ENCODE data around the gene FOXL3.

FOXL3 gene

DNA sequence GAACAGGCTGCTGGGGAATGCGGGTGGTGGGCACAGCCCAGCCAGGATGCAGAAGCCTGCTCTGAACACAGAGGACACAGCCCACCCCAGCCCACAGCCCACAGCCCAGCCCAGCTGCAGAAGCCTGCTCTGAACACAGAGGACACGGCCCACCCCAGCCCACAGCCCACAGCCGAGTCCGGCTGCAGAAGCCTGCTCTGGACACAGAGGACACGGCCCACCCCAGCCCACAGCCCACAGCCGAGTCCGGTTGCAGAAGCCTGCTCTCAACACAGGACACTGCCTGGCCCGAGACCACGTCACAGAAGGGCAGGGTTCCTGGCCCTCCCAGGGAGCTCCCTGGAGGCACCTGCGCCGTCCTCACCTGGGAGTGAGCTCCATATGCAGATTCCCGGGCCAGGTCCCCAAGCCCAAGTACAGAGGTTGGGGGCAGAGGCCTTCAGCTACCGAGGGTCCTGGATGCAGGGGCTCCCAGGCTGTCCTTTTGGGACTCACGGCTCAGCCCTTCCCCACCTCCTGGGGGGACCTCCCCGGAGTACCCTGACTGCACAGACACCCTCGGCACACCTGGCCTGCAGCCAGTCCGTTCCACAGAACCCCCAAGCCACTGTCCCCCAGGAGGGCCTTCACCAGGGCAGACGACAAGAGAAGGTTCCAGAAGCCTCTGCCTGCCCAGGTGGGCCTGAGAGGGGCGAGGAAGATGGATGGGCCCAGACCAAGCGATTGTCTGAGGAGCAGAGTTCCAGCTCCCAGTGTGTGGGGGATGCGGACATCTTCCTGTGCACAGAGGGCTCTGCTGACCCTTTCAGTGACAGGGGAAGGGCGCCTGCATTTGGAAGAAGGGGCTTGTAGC lies 23.7 kb upstream of the FOXL3 start:
- no peak for DNase-seq (ENCODE audit: low read depth in 2 of 2, low spot score in 1 of 2)

DNA sequence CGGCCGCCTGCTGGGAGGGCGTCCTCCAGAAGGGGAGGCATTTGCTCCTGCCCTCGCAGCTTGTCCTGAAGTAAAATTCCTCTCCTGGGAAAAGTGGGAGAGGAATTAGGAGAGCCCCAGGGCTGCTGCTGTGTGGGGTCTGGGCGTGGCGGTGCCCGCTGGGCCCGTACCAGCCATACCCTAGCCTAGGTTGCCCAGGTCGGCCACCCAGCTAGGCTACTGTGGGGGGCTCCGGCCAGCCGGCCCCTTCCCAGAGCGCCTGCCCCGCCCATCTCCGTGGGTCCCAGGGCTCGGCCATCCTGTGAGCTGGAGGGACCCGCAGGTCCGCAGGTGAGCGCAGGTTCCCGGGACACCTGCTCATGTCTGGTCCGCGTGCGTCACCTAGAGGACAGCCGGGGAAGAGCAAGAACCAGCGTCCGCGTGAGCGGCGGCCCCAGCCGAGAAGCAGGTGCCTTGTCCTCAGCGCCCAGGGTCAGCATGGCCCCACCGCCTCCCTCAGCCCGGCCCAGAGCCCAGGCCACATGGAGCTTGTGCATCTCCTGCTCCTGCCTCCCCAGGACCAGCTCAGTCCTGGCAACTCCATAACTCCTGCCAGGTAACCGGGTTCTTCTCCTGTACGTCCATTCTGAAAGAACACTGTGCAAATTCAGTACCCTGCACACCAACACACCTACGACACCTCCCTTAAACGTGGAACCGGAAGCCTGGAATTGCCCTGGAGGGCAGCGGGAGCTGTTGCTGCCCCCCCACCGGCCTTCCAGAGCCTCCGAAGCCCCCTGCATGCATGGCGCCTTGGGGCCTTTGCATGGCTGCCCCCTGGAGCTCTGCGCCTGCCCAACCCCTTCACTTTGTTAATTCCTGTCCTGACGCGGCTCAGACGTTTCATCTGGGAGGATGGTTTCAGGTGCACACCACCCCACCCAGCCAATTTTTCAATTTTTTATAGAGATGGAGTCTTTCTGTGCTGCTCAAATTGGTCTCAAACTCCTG lies 22.8 kb upstream of the FOXL3 start:
- no peak for DNase-seq (ENCODE audit: low read depth in 2 of 2, low spot score in 1 of 2)

DNA sequence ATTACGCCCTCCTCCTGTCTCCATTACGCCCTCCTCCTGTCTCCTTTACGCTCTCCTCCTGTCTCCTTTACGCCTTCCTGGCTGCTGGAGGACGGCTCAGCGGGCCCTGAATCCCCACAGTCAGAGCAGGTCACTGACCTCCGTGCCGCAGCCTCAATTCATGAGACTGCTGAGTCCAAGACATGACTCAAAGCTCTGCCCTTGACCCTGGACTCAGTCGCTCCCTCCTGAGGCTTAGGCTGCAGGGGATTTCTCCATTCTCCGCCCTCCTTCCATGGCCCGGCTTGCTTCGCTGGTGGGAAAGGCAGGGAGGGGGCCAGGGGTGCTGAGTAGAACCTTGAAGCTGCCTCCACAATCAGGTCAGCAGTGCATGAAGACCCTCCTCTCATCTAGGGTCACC lies 21.0 kb upstream of the FOXL3 start:
- no peak for DNase-seq (ENCODE audit: low read depth in 2 of 2, low spot score in 1 of 2)

DNA sequence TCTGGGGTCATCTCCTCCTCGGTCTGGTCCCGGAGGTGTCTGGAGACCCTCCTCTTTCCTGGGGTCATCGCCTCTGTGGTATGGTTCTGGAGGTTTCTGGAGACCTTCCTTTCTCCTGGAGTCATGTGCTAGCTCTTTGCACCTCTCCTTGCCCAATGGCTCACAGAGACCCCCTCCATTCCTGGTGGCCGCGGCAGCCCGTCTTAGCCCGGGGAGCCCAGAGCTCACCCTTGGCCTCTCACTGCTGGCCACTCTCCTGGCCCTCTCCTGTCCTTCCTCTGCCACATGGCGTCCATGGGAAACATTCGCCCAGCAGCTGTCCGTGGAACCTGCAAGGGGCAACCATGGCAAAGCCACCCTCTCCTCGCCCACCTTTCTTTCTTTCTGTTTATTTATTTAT lies 20.2 kb upstream of the FOXL3 start:
- DNase-seq (ENCODE audit: low read depth in 2 of 2, low spot score in 1 of 2): no peak

DNA sequence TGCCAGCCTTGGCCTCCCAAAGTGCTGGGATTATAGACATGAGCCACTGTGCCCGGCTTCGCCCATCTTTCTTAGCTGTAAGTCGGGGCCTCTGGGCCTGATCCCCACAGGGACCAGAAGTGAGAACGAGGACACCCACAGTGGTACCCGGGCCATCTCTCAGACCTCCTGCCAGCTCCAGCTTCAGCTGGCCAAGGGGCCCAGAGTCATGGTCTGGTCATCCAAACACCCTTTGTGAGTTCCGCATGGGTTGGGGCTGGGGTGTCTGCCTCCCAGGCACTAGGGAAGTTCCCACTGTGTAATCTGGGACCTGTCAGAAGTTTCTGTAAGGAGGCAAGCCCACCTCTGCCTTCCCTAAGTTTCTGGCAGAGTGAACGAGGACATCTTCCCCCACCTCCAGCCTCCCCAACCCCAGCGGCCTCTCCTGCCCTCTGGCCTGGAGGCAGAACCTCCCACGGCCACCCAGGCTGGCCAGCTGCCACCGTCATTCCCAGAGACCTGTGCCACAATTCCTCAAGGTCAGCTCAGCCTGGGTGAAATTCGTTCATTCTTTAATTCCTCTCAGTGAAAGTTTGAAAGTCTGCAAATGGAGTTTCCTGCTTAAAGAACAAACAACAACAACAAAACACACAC lies 19.5 kb upstream of the FOXL3 start:
- DNase-seq (ENCODE audit: low read depth in 2 of 2, low spot score in 1 of 2): no peak

DNA sequence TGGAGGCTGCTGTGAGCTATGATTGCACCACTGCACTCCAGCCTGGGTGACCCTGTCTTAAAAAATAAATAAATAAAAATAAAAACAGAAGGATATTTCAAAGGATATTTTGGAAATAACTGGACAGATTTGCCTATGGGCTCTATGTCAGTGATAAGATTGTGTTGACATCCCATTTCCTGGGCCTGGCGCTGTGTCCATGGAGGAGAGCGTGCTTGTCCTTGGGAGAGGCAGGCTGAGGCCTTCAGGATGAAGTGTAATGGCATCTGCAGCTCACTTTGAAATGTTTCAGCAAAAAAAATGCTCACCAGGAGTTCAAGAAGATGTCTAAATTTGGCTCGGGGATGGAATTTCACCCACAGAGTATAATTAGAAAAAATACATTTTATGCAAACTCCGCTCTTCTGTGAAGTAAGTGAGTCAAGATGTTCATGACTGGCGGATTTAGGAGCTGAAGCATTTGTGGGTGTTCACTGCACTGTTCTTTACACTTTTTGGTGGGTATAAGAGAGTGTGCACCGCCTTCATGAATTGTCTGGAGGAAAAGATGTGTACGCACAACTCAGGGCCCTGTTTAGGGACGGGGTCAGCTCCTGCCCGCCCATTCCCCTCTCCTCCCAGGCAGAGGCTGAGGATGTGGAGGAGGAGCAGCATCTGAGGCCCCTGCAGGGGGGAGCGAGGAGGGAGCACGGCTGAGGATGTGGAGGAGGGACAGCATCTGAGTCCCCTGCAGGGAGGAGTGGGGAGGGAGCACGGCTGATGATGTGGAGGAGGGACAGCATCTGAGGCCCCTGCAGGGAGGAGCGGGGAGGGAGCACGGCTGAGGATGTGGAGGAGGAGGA lies 18.5 kb upstream of the FOXL3 start:
- DNase-seq (ENCODE audit: low read depth in 2 of 2, low spot score in 1 of 2): no peak

DNA sequence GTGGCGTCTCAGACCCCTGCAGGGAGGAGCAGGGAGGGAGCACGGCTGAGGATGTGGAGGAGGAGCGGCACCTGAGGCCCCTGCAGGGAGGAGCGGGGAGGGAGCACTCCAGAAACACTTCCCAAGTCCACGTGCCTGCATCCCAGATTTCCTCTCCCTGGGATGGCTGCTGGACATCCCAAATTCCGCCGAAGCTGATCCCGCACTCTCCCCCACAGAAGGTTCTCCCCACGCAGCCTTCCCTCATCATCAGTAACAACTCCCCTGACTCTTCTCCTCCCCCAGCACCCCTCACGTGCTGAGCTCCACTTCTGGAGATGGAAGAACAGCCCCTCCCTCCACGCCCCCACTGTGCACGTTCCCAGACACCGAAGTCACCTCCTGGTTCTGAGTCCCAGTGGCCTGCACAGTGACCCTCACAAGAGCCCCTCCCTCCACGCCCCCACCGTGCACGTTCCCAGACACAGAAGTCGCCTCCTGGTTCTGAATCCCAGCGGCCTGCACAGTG lies 17.8 kb upstream of the FOXL3 start:
- DNase-seq (ENCODE audit: low read depth in 2 of 2, low spot score in 1 of 2): no peak

DNA sequence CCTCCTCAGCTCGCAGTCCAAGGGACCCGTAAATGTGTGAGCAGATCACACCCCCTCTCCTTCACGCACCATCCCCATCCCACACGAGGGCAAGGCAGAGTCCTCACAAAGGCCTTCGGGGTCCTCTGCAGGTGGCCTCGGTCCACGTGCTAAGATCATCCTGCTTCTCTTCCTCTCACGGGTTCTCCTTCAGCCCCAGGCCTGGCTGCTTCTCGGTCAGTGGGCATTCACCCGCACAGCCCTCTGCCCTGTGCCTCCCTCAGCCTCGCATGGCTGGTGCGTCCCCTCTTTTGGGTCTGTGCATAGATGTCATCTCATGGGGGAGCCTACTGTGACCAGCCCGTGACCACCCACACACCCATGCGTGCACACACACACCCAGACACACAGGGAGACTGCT lies 17.3 kb upstream of the FOXL3 start:
- no peak for DNase-seq (ENCODE audit: low read depth in 2 of 2, low spot score in 1 of 2)

DNA sequence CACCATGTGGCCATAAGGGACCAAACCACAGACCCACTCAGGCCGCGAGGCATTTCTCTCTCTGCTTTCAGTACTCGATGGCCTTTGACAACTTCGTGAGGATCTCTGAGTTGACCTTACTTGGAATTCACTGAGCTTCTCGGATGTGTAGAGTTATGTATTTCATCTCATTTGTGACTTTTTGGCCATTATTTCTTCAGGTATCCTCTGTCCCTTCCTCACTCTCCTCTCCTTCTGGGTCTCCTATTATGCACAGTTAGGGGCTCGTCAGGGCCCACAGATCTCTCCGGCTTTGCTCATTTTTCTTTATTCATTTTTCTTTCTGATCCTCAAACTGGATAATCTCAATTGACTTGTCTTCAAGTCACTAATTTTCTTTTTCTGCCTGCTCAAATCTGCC lies 16.6 kb upstream of the FOXL3 start:
- no peak for DNase-seq (ENCODE audit: low read depth in 2 of 2, low spot score in 1 of 2)

DNA sequence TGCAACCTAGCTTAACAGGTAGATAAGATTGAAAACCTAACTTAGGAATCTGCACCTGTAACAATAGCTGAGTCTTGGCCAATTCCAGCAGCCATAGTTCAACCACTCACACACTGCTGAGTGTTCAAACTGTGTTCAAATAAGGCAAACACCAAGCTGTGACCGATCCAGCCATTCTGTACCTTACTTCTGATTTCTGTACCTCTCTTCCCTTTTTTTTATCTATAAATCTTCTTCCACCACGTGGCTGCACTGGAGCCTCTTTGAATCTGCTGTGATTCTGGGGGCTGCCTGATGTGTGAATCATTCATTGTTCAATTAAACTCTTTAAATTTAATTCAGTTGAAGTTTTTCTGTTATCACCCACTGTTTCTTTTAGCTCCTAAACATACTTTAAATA lies 15.7 kb upstream of the FOXL3 start:
- no peak for DNase-seq (ENCODE audit: low read depth in 2 of 2, low spot score in 1 of 2)

DNA sequence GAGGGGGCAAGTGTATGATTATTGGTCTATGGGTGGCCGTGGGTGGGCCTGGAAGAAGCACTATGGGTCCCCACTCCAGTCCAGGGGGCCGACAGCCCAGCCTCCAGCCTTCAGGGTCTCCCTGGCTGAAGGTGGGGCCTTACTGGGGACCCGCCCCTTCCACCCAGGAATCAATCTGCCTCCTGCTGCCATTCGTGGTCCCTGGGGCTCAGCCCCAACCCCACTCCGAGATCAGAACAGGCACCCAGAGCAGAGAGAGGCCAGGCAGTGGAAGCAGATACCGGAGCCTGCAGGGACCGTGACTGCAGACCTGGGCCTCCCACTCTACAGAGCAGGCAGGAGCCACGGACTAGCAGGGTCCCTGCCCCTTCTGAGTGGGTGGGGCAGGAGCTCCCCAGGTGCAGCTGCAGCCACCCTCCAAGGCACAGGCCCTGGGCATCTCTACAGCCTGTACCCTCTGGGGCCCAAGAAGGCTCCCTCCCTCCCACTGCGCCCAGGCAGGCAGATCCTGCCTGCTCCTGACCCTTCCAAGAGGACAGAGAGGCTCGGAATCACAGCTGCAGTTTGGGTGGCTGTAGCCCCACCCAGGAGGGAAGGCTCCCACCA lies 13.6 kb upstream of the FOXL3 start:
- DNase-seq (ENCODE audit: low read depth in 2 of 2, low spot score in 1 of 2): no peak

DNA sequence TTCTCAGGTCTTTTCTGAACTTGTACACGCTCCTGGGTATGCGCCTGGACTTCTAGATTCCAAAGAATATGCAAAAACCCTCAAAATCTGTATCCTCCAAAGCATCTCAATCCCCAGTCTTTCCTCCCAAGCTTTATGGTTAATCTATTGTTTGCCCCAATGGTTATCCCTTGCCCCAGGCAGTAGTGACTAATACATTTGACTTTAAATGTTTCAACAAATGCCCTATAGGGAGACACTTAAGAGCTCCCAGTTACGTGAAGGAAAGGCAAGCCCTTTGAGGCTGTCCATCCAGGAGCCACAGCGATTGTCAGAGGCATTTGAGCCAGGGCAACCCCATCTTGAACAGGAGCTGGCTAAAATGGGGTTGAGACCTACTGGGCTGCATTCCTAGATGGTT lies 12.7 kb upstream of the FOXL3 start:
- no peak for DNase-seq (ENCODE audit: low read depth in 2 of 2, low spot score in 1 of 2)

DNA sequence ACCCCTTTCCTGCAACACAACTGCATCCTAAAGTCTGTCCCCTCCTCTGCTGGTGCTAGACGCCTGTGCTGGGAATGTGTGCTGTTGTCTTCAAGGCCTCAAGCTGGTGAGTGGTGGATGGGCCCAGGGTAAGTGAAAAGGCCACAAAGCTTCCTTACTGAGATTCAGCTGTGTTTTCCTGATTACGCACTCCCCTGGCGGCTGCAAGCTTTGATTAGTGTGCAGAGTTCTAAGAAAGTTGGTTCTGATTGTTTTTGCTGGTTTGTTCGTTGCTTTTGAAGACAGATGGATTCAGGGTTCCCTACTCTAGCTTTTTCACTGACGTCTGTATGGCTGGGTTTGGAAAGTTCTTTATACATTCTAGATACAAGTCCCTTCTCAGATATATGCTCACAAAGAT lies 11.9 kb upstream of the FOXL3 start:
- no peak for DNase-seq (ENCODE audit: low read depth in 2 of 2, low spot score in 1 of 2)

DNA sequence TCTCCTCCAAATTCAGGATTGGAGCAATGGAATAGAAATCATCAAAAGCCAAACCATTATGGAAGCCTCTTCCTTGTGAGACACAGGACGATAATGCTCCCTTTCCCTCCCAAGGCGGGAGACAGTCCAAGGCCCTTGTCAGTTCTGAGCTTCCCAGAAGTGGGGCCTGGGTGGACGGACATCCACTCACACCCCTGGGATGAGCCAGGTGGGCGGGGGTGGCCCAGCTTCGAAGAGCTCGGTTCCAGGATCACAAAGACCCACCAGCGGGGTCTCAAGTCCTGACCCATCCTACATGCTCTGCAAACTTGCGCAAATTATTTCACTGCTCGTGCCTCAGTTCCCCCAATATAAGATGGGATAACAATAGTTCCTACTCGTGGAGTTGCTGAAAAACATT lies 10.1 kb upstream of the FOXL3 start:
- no peak for DNase-seq (ENCODE audit: low read depth in 2 of 2, low spot score in 1 of 2)

DNA sequence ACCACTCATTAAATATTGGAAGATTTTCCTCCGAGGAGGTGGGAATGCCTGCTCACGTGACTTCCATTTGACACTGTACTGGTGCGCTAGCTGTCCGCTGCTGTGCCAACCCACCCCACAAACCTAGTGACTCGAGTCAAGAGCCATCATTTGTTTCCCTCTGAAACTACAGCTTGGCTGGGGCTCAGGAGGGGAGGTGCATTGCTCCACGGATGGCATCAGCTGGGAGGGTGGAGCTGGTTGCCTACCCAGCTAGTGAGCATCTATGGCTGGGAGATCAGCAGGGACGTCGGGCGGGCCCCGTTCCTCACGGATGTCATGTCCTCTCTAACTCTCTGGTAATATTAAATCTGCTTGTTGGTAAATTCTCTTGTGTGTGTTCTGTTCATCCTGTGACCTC lies 9.5 kb upstream of the FOXL3 start:
- no peak for DNase-seq (ENCODE audit: low read depth in 2 of 2, low spot score in 1 of 2)

DNA sequence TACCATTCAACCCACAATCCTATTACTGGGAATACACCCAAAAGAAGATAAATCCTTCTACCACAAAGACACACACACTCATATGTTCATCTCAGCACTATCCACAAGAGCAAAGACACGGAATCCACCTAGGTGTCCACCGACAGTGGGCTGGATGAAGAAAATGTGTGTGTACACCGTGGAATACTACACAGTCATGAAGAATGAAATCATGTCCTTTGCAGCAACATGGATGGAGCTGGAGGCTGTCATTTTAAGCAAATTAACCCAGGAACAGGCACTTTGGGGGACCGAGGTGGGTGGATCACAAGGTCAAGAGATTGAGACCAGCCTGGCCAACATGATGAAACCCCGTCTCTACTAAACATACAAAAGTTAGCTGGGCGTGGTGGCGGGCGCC lies 8.3 kb upstream of the FOXL3 start:
- DNase-seq (ENCODE audit: low read depth in 2 of 2, low spot score in 1 of 2): no peak

DNA sequence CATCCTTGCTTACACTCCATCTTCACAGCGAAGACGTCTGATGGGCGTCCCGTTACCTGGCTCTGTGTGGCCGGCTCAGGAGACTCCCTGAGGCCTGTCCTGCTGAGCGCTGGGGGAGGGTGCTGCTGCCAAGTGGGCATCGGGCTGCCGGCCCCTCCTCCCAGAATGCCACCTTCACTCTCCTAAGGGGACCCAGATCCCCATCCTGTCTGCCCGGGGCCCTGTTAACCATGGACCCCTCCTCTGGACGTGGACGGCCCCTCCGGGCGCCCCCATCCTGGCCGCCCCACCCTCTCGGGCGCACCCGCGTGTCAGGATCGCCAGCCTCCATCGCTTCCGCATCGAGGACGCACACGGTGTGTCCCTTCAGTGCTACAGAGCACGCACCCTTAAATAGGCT lies 7.3 kb upstream of the FOXL3 start:
- no peak for DNase-seq (ENCODE audit: low read depth in 2 of 2, low spot score in 1 of 2)

DNA sequence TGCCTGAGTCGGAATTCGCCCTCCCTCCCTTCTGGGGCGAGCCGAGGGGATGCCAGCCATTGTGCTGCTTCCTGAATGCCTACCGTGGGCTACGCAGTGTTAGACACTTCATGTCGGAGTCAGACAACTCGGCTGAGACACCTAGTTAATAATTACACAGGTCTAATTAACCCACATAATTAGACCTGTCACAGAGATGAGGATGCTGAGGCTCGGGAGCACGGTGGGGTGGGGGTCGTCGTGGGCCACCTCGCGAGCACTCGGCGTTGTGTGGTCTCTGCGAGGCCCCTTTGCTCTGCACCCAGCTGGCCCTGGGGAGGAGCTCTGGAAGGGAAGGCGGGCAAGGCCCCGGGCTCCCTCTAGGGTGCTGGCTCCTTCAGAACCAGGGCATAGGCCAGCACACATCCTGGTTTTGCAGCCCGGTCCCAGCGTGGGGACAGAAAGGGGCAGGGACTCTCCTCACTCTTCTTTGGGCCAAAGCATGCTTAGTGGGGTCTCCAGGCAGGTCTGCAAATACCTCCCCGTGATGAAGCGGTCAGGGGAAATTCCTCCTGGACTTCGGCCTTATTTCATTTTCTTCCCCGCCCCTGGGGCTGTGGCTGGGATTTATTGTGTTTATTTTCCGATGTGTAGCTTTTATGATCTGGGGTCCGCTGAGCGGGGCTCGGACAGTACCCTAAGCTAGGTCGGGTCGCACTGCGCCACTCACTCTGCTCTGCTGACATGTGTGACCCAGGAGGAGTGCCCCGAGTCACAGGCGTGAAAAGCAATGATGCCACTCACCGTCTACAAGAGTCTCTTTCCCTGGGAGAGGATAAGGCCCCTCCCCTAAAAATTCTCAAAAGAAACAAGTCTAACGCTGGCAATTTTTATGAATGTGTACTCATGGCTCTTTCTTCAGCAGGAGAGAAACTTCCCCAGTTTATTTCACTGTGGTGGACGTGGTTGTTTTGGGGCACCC lies 4.9 kb upstream of the FOXL3 start:
- DNase-seq (ENCODE audit: low read depth in 2 of 2, low spot score in 1 of 2): no peak

DNA sequence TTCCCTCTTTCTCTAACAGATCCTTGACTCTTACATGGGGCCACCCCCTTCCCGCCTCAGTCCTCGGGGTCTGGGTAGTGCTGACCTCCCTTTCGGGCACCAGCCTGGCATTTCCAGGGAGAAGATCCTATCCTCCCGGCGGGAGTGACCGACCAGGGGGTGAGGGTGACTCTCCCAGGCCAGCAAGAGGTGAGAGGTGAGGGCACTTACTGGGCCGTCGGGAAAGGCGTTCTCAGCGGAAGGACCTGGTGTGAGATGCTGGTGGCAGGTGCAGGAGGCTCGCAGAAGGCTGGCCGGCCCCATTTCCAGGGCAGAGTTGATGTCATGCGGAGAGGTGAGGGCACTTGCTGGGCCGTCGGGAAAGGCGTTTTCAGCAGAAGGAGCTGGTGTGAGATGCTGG lies 4.2 kb upstream of the FOXL3 start:
- no peak for DNase-seq (ENCODE audit: low read depth in 2 of 2, low spot score in 1 of 2)

Data from stimulated activated CD8-positive, alpha-beta memory T cell treated with anti-CD3 and anti-CD28 coated beads, Interleukin-4, amount 100 ng/mL, for 1 hour (primary cell).